Activated CD8-positive, alpha-beta memory T cell treated with anti-CD3 and anti-CD28 coated beads for 1 hour (primary cell): ENCODE data around the gene SLC4A9.
A peak's percentile ranks its signal among the peaks of the same experiment; 100 is the strongest.

ENCODE experiments used
- DNase-seq, 2 donors: peaks; one replicate each; pipeline ENCODE4 v3.0.0-alpha.2; 2020; ENCODE audit warnings: low read depth in 1 of 2; ENCODE audit errors: extremely low read depth in 1 of 2

The SLC4A9 gene

GRCh38 chr5:140361901-140362300 lies 1.9 kb downstream of the SLC4A9 start:
- no peak for DNase-seq

GRCh38 chr5:140362311-140362710 lies 2.3 kb downstream of the SLC4A9 start:
- DNase-seq, result no peak

GRCh38 chr5:140362875-140363630 lies 3.1 kb downstream of the SLC4A9 start:
- DNase-seq, result peak; percentile 55 to 74

DNA sequence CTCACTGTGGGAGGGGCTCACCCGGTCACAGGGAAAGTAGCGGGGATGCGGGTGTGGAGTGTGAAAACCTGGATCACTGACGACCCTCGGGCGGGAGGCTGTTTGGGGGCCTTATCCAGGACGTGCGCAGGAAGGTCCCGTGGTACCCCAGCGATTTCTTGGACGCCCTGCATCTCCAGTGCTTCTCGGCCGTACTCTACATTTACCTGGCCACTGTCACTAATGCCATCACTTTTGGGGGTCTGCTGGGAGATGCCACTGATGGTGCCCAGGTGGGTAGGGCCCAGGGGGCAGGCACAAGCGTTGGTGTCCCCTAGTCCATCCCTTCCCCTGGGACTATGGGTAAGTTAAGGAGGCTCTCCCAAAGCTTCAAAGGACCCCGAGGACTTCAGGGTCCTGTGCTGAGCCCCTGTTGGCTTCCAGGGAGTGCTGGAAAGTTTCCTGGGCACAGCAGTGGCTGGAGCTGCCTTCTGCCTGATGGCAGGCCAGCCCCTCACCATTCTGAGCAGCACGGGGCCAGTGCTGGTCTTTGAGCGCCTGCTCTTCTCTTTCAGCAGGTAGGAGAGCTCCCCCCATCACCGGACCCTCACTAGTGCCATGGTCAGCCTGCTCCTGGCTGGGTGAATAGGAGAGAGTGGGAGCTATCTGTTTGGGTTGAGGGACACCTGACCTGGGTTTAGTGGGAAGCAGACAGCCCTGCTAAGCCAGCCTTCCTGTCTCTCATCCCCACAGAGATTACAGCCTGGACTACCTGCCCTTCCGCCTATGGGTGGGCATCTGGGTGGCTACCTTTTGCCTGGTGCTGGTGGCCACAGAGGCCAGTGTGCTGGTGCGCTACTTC lies 3.9 kb downstream of the SLC4A9 start:
- no peak for DNase-seq

- DNase-seq, result no peak
These were observed 4.4 kb downstream of the SLC4A9 start for GRCh38 chr5:140364472-140364765.

DNA sequence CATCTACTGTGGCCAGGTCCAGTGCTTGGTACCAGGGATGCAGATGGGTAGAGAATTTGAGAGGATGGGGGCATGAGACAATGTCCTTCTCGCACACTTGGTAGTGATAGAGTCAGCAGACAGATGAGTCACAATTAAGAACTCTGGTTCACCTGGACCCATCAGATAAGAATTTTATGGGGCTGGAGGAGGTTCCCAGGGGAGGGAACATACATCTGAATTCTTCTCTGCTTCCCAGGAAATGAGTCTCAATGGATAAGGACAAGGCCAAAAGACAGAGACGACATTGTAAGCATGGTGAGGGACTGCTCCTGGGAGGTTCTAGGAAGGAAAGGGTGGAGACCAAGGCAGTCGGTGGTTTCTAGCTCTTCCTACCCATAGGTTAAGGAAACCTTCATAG lies 5.3 kb downstream of the SLC4A9 start:
- no peak for DNase-seq

DNA sequence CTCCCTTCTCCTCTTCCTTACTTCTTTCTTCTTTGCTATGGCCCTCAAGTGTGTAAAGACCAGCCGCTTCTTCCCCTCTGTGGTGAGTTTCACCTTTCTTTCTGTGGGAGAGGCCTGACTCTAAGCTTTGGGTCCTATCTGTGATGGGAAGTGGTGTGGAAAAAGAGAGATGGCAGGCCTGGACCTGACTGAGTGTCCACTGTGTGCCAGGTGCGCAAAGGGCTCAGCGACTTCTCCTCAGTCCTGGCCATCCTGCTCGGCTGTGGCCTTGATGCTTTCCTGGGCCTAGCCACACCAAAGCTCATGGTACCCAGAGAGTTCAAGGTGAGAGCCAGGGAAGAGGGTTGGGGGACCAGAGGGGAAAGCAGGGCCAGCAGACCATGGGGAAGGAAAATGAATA lies 5.9 kb downstream of the SLC4A9 start:
- DNase-seq, result no peak

DNA sequence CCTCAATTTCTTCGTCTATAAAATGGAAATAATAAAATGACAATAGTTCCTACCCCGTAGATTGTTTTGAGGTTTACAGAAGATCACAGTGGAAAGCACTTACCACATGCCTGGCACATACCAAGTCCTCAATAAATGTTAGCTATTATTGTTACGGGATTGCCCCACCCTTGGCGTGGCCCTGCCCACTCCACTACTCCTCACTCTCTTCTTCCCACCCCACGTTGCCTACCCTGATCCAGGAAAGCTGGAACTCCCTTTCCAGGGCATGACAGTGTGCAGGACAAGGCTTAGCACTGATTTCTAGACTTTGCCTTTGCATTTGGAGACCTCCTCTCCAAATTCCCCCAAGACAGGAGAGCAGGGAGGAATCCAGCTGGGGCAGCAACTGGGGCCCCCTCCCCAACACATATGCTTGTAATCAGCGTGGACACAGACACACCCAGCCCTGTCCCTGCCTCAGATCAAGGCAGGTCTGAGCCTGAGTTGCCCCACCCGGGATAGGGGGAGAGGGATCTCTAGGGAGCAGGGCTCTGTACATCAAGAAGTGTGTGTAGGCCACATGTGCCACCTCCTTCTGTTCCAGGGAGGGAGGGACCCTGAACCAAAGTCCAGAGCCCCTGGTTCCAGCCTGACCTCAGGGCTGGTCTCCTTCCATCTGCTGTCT lies 6.7 kb downstream of the SLC4A9 start:
- DNase-seq, result no peak

DNA sequence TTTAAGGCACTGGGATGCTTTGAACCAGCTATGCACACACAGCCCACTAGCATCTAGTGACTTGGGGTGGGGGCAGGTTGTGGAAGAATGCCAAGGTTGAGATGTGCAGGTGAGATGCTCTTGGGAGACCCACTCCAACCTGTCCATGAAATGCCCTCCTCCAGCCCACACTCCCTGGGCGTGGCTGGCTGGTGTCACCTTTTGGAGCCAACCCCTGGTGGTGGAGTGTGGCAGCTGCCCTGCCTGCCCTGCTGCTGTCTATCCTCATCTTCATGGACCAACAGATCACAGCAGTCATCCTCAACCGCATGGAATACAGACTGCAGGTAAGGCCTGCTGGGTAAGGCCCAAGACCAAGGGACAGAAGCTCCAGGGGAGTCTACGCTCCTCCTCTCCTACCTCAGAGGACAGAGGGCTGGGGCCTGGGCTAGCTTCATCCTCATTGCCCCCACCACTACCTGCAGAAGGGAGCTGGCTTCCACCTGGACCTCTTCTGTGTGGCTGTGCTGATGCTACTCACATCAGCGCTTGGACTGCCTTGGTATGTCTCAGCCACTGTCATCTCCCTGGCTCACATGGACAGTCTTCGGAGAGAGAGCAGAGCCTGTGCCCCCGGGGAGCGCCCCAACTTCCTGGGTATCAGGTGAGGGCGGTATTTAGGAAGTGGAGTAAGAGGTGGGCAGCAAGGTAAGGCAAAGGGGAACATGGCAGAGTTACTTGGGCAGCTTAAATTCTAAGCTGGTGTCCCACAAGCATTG lies 7.4 kb downstream of the SLC4A9 start:
- DNase-seq, result no peak

GRCh38 chr5:140371356-140372151 lies 11.6 kb downstream of the SLC4A9 start:
- DNase-seq, result no peak

DNA sequence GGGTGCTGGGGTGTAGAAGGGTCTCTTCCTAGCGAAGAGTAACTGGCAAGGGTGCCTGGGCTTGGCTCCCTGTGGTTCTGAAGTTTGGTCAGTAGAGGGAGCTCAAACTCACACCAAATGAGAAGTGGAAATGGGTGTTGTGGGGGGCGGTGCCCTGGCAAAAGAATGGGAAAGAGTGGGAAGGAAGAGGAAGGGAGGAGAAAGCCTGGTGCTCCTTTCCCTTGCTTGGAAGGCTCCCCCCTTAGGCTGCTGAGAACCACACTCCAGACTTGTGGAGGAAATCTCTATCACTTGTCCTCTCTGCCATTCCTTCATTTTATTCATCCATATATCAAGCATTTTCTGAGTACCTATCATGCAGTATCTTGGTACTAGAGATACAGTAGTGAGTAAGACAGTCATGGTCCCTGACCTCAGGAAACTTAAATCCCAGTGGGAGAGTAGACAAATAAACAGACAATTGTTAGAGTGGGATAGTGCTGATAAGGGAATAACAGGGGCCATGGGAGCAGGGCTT lies 13.0 kb downstream of the SLC4A9 start:
- DNase-seq, result no peak

- no peak for DNase-seq
These were observed 21.4 kb downstream of the SLC4A9 start for GRCh38 chr5:140381351-140381750.

DNA sequence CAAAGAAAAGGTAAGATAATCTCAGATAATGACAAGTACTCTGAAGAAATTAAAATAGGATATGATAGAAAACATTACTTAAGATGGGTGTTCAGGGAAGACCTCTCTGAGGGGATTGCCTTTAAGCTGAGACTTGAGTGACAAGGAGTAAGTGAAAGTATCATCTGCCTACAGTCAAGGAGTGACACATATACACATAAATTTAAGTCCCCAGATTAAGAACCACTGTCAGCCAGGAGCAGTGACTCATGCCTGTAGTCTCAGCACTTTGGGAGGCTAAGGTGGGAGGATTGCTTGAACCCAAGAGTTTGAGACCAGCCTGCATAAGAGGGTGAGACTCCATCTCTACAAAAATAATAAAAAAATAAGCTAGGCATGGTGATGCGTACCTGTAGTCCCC lies 22.0 kb downstream of the SLC4A9 start:
- no peak for DNase-seq

DNA sequence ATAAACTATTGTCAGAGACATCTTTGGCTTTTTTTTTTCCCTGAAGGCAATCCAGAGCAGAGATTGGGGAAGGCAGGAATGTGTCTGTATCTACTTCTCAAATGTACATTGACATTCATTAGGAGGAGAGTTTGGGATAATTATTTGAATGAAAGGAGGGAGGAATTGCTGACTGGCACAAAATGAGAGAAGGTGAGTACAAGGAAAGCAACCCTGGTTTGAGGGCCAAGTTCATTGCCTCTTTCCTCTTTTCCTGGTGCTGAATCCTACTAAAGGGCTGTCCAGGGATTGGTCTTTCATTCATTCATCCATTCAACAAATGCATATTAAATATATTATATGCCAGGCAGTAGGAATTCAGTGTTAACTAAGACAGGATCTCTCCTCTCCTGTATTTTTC lies 22.9 kb downstream of the SLC4A9 start:
- no peak for DNase-seq

DNA sequence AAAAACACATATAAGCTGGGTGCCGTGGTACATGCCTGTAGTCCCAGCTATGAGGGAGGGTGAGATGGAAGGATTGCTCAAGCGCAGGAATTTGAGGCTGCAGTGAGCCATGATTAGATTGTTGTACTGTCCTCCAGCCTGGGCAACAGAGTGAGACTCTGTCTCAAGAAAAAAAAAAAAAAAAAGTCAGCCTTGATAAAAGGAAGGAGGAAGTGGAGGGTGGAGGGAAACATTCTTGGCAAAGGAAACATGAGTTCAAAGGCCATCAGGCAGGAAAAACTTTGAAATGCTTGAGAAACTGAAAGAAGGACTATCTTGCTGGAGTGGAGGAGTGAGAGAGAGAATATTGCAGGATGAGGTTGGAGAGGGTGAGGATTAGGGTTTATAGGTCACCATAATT lies 23.3 kb downstream of the SLC4A9 start:
- DNase-seq, result no peak

- no peak for DNase-seq
These were observed 28.1 kb downstream of the SLC4A9 start for GRCh38 chr5:140388052-140388451.

GRCh38 chr5:140391312-140391711 lies 31.3 kb downstream of the SLC4A9 start:
- no peak for DNase-seq

DNA sequence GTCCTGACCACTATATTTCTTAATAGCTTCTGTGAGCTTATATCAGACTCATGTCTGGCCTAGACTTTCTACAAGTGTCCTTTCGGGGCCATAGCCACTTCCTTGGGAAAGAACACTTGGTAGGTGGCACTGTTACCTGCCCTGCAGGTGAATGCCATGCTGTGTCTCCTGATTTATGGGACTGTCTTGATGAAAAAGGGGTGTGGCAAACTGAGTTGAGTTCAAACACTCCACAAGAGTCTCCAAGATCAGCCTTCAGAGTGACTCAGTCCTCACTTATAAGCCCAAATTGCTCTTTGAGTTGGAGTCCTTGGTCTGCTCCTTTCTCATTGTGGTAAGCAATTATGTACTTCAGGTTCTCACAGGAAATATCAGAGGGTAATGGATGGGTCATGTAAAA lies 31.7 kb downstream of the SLC4A9 start:
- DNase-seq, result no peak

DNA sequence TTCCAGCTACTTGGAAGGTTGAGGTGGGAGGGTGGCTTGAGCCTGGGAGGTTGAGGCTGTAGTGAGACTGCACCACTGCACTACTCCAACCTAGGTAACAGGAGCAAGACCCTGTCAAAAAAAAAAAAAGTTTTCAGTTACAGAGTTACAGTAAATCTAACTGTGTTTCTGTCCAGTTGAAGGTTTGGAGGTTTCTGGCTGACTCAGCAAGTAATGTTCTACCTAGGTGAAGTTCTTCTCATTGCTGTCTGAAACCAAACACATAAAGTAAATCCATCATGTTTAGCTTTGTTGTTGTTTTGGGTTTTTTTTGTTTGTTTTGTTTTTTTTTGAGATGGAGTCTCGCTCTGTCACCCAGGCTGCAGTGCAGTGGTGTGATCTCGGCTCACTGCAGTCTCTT lies 33.7 kb downstream of the SLC4A9 start:
- no peak for DNase-seq

- DNase-seq, result no peak
These were observed 38.4 kb downstream of the SLC4A9 start for GRCh38 chr5:140398379-140398811.
